GM12878 (cell line): ENCODE results near the gene SELP. TPM values are rescaled to one million over a fixed set of nuclear protein-coding genes. Genes with fewer than 3 reads are reported as not detected.

ENCODE experiments used
- ATAC-seq: fragments of 200-7000 bp; cut with Tn5 transposase; 3 replicates; pipeline ENCODE4 v1.9.1; 2020; ENCODE audit warnings: mild to moderate bottlenecking, moderate library complexity
- BruUV-seq: library from RNA; stranded (reverse); fragments of 400-500 nt; replicated peaks from 2 replicates; lab custom pipeline; 2021; lab: Mats Ljungman, UMichigan
- CTCF ChIA-PET: fragments of 300-600 bp; sonication (Branson Sonifier 250); formaldehyde crosslinking; extraction: SDS; loops from one replicate; lab custom pipeline; 2021; ENCODE audit warnings: inconsistent platforms; lab: Yijun Ruan, JAX
- POLR2A ChIA-PET: fragments of 350-600 bp; formaldehyde crosslinking; extraction: SDS; loops from one replicate; lab custom pipeline; 2021; ENCODE audit warnings: inconsistent platforms; lab: Charles Lee
- RAD21 ChIA-PET: fragments of 300-600 bp; sonication (Branson Sonifier 250); formaldehyde crosslinking; loops from one replicate; lab custom pipeline; 2023; ENCODE audit warnings: antibody characterized with exemption; ENCODE audit not compliant: unreplicated experiment; lab: Charles Lee
- SMC1A ChIA-PET: fragments of 300-600 bp; sonication (Branson Sonifier 250); formaldehyde crosslinking; loops from one replicate; lab custom pipeline; 2023; ENCODE audit not compliant: unreplicated experiment, uncharacterized antibody; lab: Charles Lee
- DNase-seq: peaks from one replicate; pipeline ENCODE4 v3.0.0-alpha.2; 2011; ENCODE audit warnings: low read depth, low spot score
- FAIRE-seq: peaks from 3 replicates; lab custom pipeline; 2011; peaks lifted over from hg19 to GRCh38; lab: Jason Lieb, UNC
- H2AFZ ChIP-seq: 2 replicates; pipeline ENCODE4 v1.6.0; 2011; ENCODE audit warnings: low read depth, low read length, control low read depth; ENCODE audit not compliant: control insufficient read depth
- H3K27ac ChIP-seq: 2 replicates; pipeline ENCODE4 v1.5.1; 2011; ENCODE audit warnings: control low read depth; ENCODE audit not compliant: control insufficient read depth, insufficient read depth
- H3K27me3 ChIP-seq, 2 experiments: replicated peaks in 1 of 2; 2 replicates each; pipeline versions ENCODE4 v1.6.0 to v1.6.1; 2011; ENCODE audit warnings: low read length in 1 of 2; ENCODE audit not compliant: control insufficient read depth in 2 of 2, insufficient read depth in 2 of 2
- H3K36me3 ChIP-seq, 2 experiments: 2 replicates each; pipeline ENCODE4 v1.5.1; 2011; ENCODE audit warnings: low read length in 1 of 2; ENCODE audit not compliant: control insufficient read depth in 2 of 2, insufficient read depth in 2 of 2
- H3K4me1 ChIP-seq: 2 replicates; pipeline ENCODE4 v1.6.1; 2011; ENCODE audit warnings: mild to moderate bottlenecking, low read length, moderate library complexity, mixed read lengths; ENCODE audit not compliant: control insufficient read depth, insufficient read depth
- H3K4me2 ChIP-seq: 2 replicates; pipeline ENCODE4 v1.6.0; 2011; ENCODE audit warnings: control low read depth; ENCODE audit not compliant: control insufficient read depth, insufficient read depth
- H3K4me3 ChIP-seq: fragments of 200-600 bp; sonication (generic); 2 replicates; pipeline ENCODE4 v1.5.1; 2016
- H3K79me2 ChIP-seq: 2 replicates; pipeline ENCODE4 v1.6.0; 2011; ENCODE audit warnings: low read length; ENCODE audit not compliant: control insufficient read depth, insufficient read depth
- H3K9ac ChIP-seq: 2 replicates; pipeline ENCODE4 v1.8.0; 2011; ENCODE audit warnings: low read length, control low read depth, mixed read lengths; ENCODE audit not compliant: control insufficient read depth, insufficient read depth
- H3K9me3 ChIP-seq: replicated peaks from 3 replicates; pipeline ENCODE4 v1.5.1; 2011; ENCODE audit warnings: mild to moderate bottlenecking, low read length; ENCODE audit not compliant: control insufficient read depth, insufficient read depth
- H4K20me1 ChIP-seq: 2 replicates; pipeline ENCODE4 v1.6.0; 2011; ENCODE audit not compliant: control insufficient read depth, insufficient read depth
- ATF7 ChIP-seq: fragments of 450-650 bp; IDR thresholded peaks from 2 replicates; pipeline ENCODE4 v1.6.1; 2016; ENCODE audit warnings: low read depth, mild to moderate bottlenecking
- BMI1 ChIP-seq: fragments of 450-650 bp; IDR thresholded peaks from 2 replicates; pipeline ENCODE4 v1.6.1; 2016; ENCODE audit warnings: mild to moderate bottlenecking, moderate library complexity, borderline replicate concordance
- FOS ChIP-seq: IDR thresholded peaks from 3 replicates; pipeline ENCODE4 v1.6.1; 2011; ENCODE audit warnings: borderline replicate concordance; ENCODE audit not compliant: insufficient read length; ENCODE audit errors: extremely low read depth
- HDAC6 ChIP-seq: fragments of 200-600 bp; sonication (generic); IDR thresholded peaks from one replicate; pipeline ENCODE4 v1.8.0; 2017; ENCODE audit warnings: antibody characterized with exemption; ENCODE audit not compliant: unreplicated experiment
- HDGF ChIP-seq: fragments of 450-650 bp; IDR thresholded peaks from 2 replicates; pipeline ENCODE4 v1.6.1; 2016; ENCODE audit warnings: antibody characterized with exemption
- NFYB ChIP-seq: IDR thresholded peaks from 2 replicates; pipeline ENCODE4 v1.6.1; 2011; ENCODE audit warnings: low read depth, mild to moderate bottlenecking, low read length, improper control_type of control experiment, moderate library complexity; ENCODE audit not compliant: insufficient read depth
- NRF1 ChIP-seq: conservative IDR thresholded peaks from 2 replicates; pipeline ENCODE4 v1.6.1; 2011; ENCODE audit warnings: mild to moderate bottlenecking, low read depth, low read length, improper control_type of control experiment
- RCOR1 ChIP-seq: conservative IDR thresholded peaks from 2 replicates; pipeline ENCODE4 v1.6.1; 2012; ENCODE audit warnings: low read depth, low read length, improper control_type of control experiment
- SREBF2 ChIP-seq: IDR thresholded peaks from 2 replicates; pipeline ENCODE4 v1.6.1; 2012; ENCODE audit warnings: mild to moderate bottlenecking, low read length
- ZBTB4 ChIP-seq: fragments of 450-650 bp; formaldehyde crosslinking; IDR thresholded peaks from 2 replicates; pipeline ENCODE4 v1.4.0; 2022; ENCODE audit warnings: mild to moderate bottlenecking, moderate library complexity
- ZNF24 ChIP-seq: fragments of 450-650 bp; IDR thresholded peaks from 2 replicates; pipeline ENCODE4 v1.6.1; 2017; ENCODE audit warnings: antibody characterized with exemption, mild to moderate bottlenecking
- ZNF687 ChIP-seq: fragments of 450-650 bp; IDR thresholded peaks from 2 replicates; pipeline ENCODE4 v1.6.1; 2017; ENCODE audit warnings: mild to moderate bottlenecking, moderate library complexity
- ZSCAN29 ChIP-seq: fragments of 450-650 bp; IDR thresholded peaks from 2 replicates; pipeline ENCODE4 v1.6.1; 2017; ENCODE audit warnings: mild to moderate bottlenecking, moderate library complexity
- WGBS: methylation state at CpG from one replicate; pipeline ENCODE4 v1.1.6; 2016; ENCODE audit warnings: low lambda C conversion rate; ENCODE audit not compliant: insufficient replicate concordance, insufficient coverage; ENCODE audit errors: missing lambda C conversion rate; 5-methylcytosine and 5-hydroxymethylcytosine counted together
- in situ Hi-C: fragments of 300-500 bp; cut with MboI; formaldehyde crosslinking; loops from 9 replicates; pipeline ENCODE4 v1.14.3; 2018; ENCODE audit warnings: mixed read lengths
- intact Hi-C: fragments of 100-400 bp; cut with micrococcal nuclease; formaldehyde crosslinking; loops from one replicate; pipeline ENCODE4 v1.14.2; 2022; ENCODE audit not compliant: unreplicated experiment
- polyA plus RNA-seq, 11 experiments: library from polyadenylated mRNA; depleted of rRNA in 4 of 11; unstranded in 6 of 11; stranded (reverse) in 5 of 11; fragments of >200 nt; fragmentation: Nextera tagmentation in 4 of 11; fragmentation: Illumina TruSeq in 1 of 11; extraction: Ambion mirVana in 4 of 11; extraction: Trizol in 1 of 11; gene quantifications; 1 replicate in 1 of 11; 2 replicates in 10 of 11; pipeline versions ENCODE4 v1.2.1 to v1.2.3, GENCODE V29; 2011 to 2016; ENCODE audit warnings: inconsistent platforms in 2 of 11, missing spikeins in 2 of 11, low read depth in 1 of 11
- total RNA-seq, 4 experiments: library from RNA; depleted of rRNA in 3 of 4; stranded (reverse); fragments of >200 nt in 3 of 4; fragmentation: Illumina TruSeq in 1 of 4; extraction: Trizol in 1 of 4; gene quantifications; 2 replicates each; pipeline versions ENCODE4 v1.2.1 to v1.2.3, GENCODE V29; 2013 to 2021

Gene SELP
- total and polyA plus RNA-seq, 10 of the 15 experiments (the other 5 are each of a cell fraction or from before 2014, with no cell fraction given): 0.04 to 0.23 (median 0.06) TPM; not detected in 7

GRCh38 chr1:169571450-169571849 is 58.5 kb downstream of the SELP start:
- Histone ChIP-seq H3K79me2 (no peaks in the 10 kb centered on the region), H3K36me3 (no peaks in the 10 kb centered on the region), H4K20me1 (no peaks in the 10 kb centered on the region), H3K4me3 (no peak overlapping the region), H3K9ac (no peak overlapping the region), H2AFZ (no peak overlapping the region), H3K27ac (no peak overlapping the region), H3K4me2 (no peak overlapping the region), H3K27me3 (no peaks in the 10 kb centered on the region), H3K4me1 (no peaks in the 10 kb centered on the region), H3K9me3 (no peaks in the 10 kb centered on the region)
- intact Hi-C loops: no loop called here
- no peak for TF ChIP-seq FOS
- TF ChIP-seq NFYB: no peak
- TF ChIP-seq ZSCAN29: no peak
- TF ChIP-seq BMI1: no peak
- no peak for TF ChIP-seq NRF1
- no peak for TF ChIP-seq HDAC6
- no peak for TF ChIP-seq ZNF24
- TF ChIP-seq RCOR1: no peak
- no peak for TF ChIP-seq ATF7
- no peak for TF ChIP-seq SREBF2
- no peak for TF ChIP-seq ZBTB4 (CRISPR knock-in tag)
- no peak for TF ChIP-seq HDGF
- no peak for TF ChIP-seq ZNF687
- DNase-seq: no peak
- ChIA-PET RAD21 (no interaction called here), POLR2A (no interaction called here), CTCF (no interaction called here), SMC1A (no interaction called here)
- FAIRE-seq: no peak
- in situ Hi-C loops: no loop called here
- WGBS: 43% methylated on average over 3 of the region's 3 CpGs
- no peak for ATAC-seq
- BruUV-seq: no TSS peak
